Measurements from ENCODE around the gene ADSS1. TPM values are rescaled to one million over a fixed set of nuclear protein-coding genes. Genes with fewer than 3 reads are reported as not detected.

The ADSS1 gene
- total RNA-seq, 4 donors from 2014 or later: 4.4 to 11.3 (median 7.1) TPM; not detected in 1

- in situ Hi-C loops (cut with MboI; ENCODE audit: low pct_ligation_motif_present in 1 of 4, low pct_unique_long_range_greater_than_20kb in 1 of 4, low sequenced_read_pairs in 3 of 4) (no loop called here), intact Hi-C loops (cut with DNase I; ENCODE audit: low total_unique reads) (no loop called here)
- no peak for TF ChIP-seq POLR2AphosphoS5 (IDR thresholded peaks at IDR 0.05)
- TF ChIP-seq EP300 (IDR thresholded peaks at IDR 0.05; ENCODE audit: low read depth): no peak
- no peak for TF ChIP-seq CTCF (IDR thresholded peaks at IDR 0.05)
- TF ChIP-seq POLR2A (IDR thresholded peaks at IDR 0.05): no peak
- WGBS, 2 donors (ENCODE audit: low coverage in 1 of 2): 90 to 96% methylated on average over 8 to 38 of the region's 38 CpGs
- Histone ChIP-seq H3K4me3 (no peak overlapping the region), H3K36me3 (peaks cover 0 to 14% (median 4%) of the 10 kb centered on the region in 4 donors), H3K27ac (no peak overlapping the region), H3K9me3 (no peaks in the 10 kb centered on the region), H3K4me1 (peaks cover 0 to 10% (median 7%) of the 10 kb centered on the region in 4 donors), H3K27me3 (no peaks in the 10 kb centered on the region)
- no peak for DNase-seq
Observed at GRCh38 chr14:104772707-104773504, 48.9 kb downstream of the ADSS1 start.

GRCh38 chr14:104773505-104774452 lies 49.8 kb downstream of the ADSS1 start:
- Histone ChIP-seq H3K9me3 (no peaks in the 10 kb centered on the region), H3K27ac (no peak overlapping the region), H3K36me3 (peaks cover 0 to 14% (median 4%) of the 10 kb centered on the region in 4 donors), H3K4me3 (no peak overlapping the region), H3K4me1 (peaks cover 0 to 4% (median 1%) of the 10 kb centered on the region in 4 donors), H3K27me3 (no peaks in the 10 kb centered on the region)
- 80 to 88% methylated on average over 2 to 43 of the region's 46 CpGs for WGBS, 2 donors (ENCODE audit: low coverage in 1 of 2)
- TF ChIP-seq POLR2A (IDR thresholded peaks at IDR 0.05) (no peak), EP300 (IDR thresholded peaks at IDR 0.05; ENCODE audit: low read depth) (no peak), CTCF (IDR thresholded peaks at IDR 0.05) (no peak), POLR2AphosphoS5 (IDR thresholded peaks at IDR 0.05) (no peak)
- in situ Hi-C loops (cut with MboI; ENCODE audit: low pct_ligation_motif_present in 1 of 4, low pct_unique_long_range_greater_than_20kb in 1 of 4, low sequenced_read_pairs in 3 of 4): no loop called here
- intact Hi-C loops (cut with DNase I; ENCODE audit: low total_unique reads): no loop called here
- DNase-seq: no peak

GRCh38 chr14:104774453-104775072 lies 50.5 kb downstream of the ADSS1 start:
- WGBS, 2 donors (ENCODE audit: low coverage in 1 of 2): 86% methylated on average over 20 of the region's 20 CpGs; no CpG with 5 or more reads in 1 of the 2 donors
- no peak for DNase-seq
- intact Hi-C loops (cut with DNase I; ENCODE audit: low total_unique reads) (no loop called here), in situ Hi-C loops (cut with MboI; ENCODE audit: low pct_ligation_motif_present in 1 of 4, low pct_unique_long_range_greater_than_20kb in 1 of 4, low sequenced_read_pairs in 3 of 4) (no loop called here)
- Histone ChIP-seq H3K27ac (no peak overlapping the region), H3K36me3 (peaks cover 0 to 14% (median 4%) of the 10 kb centered on the region in 4 donors), H3K4me3 (no peak overlapping the region), H3K27me3 (no peaks in the 10 kb centered on the region), H3K9me3 (no peaks in the 10 kb centered on the region), H3K4me1 (no peaks in the 10 kb centered on the region)
- TF ChIP-seq CTCF (IDR thresholded peaks at IDR 0.05) (no peak), POLR2A (IDR thresholded peaks at IDR 0.05) (no peak), POLR2AphosphoS5 (IDR thresholded peaks at IDR 0.05) (no peak), EP300 (IDR thresholded peaks at IDR 0.05; ENCODE audit: low read depth) (no peak)

Data from transverse colon (tissue), 4 donors.